Measurements from ENCODE around the gene SYT1.

The SYT1 gene

DNA sequence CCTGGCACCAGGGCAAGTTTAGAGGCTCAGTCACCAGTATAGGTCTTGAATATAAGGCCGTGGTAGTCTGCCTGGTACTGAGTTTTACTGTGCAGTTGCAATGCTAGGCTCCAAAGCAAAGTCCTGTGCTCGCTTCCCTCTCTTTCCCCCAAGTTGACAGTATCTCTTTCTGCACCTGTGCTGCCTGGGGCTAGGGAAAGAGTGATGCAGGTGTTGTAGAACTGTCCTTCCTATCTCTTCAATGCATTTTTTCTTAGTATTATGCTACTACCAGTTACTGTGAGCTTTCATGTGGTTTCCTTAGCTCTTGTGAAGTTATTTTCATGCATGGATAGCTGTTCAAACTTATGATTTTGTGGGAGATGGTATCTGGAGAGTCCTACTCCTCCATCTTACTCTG is 359.2 kb downstream of the SYT1 start:
- DNase-seq (ENCODE audit: low read depth): no peak

DNA sequence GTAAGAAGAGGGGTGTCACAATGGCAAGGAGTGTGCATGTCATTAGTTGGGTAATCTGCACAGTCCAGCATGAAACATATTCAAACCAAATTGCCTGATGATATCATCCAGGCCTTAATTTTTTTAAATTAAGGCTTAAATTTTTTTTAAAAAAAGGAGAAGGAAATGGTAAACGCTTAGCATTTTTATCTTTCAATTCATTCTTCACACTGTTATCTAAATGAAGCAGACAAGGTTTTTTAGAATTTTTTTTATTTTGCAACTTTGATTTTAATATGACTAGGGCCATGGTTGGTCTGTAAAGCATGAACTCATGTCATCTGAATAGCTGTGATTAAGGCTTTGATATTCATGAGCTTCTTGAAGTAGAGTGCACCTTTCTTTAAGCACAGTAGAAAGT is 362.5 kb downstream of the SYT1 start:
- no peak for DNase-seq (ENCODE audit: low read depth)

DNA sequence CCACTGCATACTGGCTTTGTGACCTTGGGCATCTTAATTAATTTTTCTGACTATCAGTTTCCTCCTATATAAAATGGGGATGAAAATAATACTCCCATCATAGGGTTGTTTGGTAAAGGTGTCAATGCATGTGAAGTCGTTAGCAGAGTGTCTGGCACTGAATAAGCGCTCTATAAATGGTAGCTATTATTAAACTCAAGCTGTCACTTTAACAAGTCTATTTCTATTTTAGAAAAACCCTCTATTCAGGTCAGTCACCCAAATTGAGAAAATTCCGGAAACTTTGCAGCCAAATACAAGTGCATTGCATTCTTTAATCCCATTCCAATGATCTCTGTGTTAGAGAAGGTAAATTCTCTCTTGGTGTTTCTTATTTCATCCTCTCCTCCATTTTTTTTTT is 363.1 kb downstream of the SYT1 start:
- no peak for DNase-seq (ENCODE audit: low read depth)

DNA sequence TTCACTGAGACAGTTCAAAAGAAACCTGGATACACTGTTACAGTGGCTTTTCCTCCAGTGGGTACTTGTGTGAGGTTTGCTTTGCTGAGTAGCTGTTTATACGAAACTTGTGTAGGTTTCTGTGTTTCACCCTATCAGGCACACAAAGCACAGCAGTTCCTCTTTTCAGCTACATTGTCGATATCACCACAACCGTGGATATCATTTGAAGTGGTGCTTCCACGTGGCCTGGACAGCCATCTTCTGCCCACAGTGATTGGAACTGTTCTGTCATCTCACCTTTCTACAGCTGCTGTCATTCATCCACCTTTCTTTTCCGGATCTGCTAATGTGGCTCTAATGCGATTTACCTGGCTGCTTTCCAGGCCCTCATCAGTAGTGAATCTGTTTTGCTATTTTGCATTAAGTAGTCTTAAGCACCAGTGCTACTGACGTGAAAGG is 368.8 kb downstream of the SYT1 start:
- DNase-seq (ENCODE audit: low read depth): no peak

DNA sequence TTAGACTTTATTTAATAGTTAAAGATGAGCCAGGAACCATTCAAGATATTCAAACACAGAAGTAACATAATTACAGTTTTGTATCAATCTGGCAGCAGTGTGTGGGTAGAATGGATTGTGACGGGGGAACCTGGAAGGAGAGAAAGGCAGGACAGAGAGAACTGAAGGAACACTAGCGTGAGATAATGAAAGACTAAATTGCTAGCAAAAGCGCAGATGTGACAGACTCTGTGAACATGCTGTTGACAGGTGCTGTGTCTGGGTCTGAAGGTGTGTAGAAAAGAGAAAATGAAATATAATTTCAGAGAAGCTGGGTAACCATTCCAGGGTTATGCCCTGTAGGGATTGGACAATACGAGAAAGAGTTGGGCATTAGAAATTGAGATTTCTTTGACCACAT is 372.3 kb downstream of the SYT1 start:
- no peak for DNase-seq (ENCODE audit: low read depth)

DNA sequence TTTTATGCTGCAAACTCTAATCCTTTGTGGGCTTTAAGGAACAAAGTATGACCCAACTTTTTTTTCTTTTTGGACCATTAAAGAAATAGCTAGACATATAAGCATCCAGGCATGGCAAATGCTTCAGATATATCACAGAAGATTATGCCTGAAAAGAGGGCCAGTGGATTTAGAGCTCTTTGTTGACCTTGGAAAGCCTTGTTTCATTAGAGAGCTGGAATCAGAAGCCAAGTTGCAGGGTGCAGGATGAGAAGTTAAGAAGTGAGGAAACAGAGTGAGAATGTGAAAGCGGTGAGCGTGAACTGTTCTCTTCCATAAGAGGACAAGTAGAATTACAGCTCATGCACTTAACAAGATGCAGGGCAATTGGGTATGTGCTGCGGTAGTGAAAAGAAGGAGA is 373.7 kb downstream of the SYT1 start:
- DNase-seq (ENCODE audit: low read depth): no peak

DNA sequence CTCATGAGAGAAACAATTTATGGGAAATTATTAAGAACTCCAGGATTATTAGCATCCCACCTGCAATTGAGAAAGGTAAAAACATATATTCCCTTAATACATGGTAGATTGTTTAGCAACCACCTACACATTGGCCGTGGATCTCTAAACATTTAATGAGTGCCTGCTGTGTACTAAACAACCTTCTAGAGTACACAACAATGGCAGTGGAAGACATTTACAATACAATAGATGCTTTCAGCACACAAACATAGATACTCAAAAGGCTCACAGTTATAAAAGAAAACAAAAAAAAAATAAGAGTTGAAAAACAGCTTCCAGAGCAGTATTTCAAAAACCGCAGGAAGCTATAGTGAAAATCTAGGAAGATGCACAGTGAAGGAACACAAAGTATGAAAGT is 382.9 kb downstream of the SYT1 start:
- no peak for DNase-seq (ENCODE audit: low read depth)

DNA sequence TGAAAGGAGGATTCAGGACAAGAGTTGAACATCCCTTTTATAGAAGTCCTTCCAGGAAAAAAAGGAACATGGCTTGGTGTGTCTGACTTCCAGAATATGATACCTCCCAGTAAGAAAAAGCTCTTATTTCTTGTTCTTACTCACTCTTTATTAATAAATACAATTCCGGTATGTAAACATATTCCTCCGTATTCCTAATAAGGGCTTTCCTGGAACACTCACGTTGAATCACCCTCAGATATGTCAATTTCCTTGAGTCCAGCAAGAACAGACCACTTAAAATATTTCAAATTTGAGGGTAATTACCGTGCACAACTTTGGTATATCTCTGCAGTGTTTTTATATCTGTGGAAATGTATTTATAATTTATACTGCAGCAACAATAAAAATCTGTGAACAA is 385.6 kb downstream of the SYT1 start:
- DNase-seq (ENCODE audit: low read depth): no peak

DNA sequence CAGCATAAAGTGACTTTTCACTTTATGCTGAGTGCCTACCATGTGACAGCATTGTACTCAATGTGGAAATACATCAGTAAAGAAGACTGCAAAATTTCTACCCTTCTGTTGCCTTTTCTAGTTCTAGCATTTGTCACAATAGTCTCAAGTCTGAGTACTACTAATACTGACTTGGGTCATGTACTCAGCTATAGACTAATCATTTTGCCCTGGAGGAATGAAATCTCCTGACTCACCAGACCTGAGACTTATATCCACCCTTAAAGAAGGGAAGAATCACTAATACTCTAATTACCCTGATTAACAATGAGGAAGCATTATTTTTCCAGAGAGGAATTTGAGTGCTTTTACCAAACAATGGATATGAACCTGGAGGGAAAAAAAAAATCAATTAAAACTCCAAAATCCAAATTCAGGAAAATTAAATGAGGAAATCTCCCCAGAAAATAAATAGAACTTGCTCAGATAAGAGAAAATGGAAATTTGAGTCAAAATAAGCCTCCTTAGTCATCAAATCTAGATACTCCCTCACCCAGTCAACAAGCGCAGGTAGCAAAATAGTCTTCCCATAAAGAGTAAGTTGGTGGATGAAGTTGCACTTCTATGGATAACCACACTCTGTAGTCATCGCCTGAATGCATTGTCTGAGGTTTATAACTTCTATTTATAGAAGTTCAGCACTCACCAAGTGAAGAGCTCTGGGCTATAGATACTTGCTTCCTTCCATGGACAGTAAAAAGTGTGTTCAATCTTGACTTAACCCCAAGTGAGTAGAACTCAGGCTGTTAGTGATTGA is 386.6 kb downstream of the SYT1 start:
- DNase-seq (ENCODE audit: low read depth): no peak

DNA sequence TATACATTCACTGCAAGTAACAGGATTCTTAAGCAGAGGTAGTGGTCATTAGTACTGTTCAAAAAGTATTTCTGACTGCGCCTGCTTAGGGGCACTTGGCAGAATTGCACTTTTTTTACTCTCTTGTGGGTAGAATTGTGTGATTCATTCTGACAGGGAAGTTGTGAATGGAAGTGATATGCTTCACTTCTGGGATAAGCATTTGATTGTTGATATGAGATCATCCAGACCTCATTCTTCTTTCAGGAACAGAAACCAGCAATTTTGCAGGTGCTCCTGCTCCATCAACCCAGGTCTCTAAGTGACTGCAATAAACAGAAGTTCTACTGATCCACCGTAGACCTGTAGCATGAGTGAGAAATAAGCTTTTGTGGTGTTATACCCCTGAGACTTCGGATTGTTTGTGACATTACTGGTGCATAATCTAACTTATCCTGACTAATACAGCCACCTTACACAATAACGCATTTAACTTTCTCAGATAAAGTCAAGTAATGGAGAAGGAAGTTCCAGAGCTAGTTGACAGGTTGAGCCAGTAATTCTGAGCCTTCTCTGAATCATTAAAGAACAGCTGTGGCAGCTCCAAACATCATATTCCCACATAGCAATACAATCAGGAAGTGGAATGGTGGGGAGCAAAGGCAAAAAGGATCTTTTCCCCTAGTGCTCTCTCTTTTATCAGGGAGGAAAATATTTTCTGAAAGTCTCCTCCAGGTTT is 387.9 kb downstream of the SYT1 start:
- no peak for DNase-seq (ENCODE audit: low read depth)

DNA sequence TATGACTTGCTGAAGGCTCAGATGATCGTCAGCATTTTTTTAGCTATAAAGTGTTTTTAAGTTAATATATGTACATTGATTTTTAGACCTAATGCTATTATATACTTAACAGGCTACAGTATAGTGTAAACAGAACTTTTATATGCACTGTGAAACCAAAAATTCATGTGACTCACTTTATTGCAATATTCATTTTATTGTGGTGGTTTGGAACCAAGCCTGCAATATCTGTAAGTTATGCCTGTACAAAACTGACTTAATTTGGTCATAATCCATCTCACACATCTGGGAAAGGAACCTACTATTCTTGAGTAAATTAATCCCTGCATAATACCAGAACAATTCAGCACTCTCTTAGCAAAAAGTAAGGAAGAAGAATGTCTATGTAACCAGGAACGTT is 390.7 kb downstream of the SYT1 start:
- DNase-seq (ENCODE audit: low read depth): no peak

DNA sequence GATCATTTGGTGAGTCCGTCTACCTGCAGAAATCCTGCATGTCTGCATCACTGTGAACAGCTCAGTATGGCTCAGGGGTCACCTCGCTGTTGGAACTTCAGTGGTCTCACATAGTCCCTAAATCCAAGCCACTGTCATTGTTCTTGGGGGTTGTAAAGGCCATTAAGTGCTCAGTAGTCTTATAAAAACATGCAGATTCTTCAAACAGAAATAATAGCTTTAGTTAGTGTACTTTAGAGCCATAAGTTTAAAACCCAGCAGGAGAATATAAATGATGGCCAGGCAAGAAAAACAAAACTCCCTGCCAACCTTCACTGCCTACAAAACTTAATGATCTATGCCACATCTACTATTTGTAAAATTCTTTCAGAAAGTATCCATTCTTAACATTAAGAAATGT is 396.3 kb downstream of the SYT1 start:
- DNase-seq (ENCODE audit: low read depth): no peak

DNA sequence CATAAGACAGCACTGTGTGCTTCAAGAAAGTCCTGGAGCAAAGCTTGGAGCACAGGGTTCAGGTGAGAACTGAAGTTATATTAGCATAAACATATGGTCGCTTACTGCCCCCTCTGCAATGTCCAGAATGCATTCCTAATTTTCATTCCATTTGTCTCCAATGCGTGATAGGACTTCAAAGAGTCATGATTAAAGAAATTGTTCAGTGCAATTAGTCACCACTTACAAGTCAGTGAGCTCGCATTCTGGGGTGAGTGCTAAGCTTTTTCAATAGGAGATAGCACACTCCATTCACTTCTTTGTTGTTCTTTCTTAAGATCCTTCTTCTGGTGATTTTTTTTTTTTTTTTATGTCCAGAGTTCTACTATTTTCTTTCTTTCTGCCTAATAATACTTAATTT is 398.4 kb downstream of the SYT1 start:
- DNase-seq (ENCODE audit: low read depth): no peak

DNA sequence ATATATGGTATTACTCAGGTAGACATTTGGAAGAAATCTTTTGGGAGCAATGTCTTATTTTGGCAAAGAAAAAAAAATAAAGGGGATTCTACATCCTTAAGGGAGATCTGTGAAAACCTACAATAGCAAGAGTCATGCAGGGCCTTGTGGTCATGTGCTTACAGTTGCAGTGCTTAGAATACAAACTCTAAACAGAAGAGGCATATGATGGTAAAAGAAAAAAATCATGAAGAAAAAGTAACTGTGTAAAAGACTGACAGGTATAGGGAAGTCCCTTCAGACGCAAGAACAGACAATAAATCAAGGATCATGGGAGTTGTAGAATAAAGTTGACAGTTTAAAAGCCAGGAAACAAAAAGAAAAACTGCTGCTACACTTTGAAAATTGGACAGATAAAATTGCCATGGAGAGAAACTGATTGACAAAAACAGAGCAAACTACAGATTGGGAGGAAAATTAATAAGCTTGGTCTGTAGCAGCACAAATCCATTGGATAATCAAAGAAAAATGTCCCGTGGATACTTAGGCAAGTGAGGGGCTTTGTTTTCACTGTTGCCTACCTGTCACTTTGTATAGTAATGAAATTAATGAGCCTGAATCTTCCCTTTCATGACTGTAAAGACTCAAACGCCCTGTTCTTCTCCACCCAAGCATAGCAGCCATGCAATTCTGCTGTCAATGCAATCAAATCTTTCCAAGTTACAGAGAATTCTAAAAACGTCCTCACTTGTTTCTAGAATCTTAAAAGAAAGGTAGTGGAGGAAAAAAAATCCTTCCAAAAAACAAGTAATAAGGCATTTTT is 402.0 kb downstream of the SYT1 start:
- no peak for DNase-seq (ENCODE audit: low read depth)

DNA sequence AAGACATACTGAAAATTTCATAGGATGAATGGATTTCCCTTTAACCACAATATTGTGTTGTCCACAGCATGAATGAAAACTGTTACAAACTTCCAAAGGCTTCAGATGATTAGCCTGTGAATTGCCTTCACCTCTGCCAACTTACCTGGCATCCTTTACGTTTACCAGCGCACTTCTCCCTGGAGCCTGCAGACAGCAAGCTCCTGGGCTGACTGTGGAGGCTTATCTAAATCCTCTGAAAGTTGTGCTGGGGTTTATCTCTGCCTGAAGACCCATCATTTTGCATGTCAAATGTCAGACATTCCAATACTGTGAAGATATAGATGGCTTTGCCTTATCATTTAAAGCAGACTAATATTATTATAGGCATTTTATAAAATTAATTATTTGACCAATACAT is 403.0 kb downstream of the SYT1 start:
- no peak for DNase-seq (ENCODE audit: low read depth)

DNA sequence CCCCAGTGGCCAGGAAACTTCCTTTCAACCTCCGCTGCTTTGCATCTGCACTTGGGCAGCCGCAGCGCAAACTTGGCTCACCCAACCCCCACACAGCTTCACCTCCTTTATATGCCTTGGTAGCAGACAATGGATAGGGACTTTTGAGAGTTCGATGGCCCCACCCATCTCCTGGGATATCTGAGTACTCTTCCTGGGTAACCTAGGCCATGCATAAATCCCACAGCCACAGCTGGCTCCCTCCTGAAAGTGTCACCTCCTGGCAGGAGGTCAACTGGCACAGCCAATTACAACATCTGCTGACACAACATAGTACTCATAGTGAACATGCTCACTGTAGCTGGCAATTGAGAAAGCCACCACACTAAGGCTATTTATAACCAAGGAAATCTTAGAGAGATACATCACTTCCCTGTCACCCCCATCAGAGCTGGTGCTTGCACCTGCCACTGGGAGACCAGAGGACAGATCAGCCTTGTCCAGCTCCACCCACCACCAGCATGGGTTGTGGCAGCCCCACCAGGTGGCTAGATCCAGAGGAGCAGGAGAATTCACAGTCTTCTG is 410.0 kb downstream of the SYT1 start:
- DNase-seq (ENCODE audit: low read depth): no peak

DNA sequence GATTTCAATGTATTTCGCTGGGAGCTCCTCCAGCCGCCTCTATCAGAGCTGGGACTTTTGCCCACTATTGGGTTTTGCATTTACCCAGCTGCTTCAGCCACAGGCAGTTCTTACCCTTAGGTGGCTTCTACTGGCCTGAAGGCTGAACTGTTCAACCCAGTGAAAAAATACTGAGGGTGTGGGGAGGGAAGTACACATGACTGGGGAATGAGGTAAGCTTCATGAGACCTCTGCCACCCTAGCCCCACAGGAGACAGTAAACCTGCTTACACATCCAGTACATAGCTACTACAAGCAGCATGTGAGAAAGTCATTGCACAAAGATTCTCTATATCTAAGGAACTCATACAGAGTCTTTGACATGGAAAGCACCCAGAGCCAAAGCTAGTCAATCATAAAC is 411.1 kb downstream of the SYT1 start:
- no peak for DNase-seq (ENCODE audit: low read depth)

DNA sequence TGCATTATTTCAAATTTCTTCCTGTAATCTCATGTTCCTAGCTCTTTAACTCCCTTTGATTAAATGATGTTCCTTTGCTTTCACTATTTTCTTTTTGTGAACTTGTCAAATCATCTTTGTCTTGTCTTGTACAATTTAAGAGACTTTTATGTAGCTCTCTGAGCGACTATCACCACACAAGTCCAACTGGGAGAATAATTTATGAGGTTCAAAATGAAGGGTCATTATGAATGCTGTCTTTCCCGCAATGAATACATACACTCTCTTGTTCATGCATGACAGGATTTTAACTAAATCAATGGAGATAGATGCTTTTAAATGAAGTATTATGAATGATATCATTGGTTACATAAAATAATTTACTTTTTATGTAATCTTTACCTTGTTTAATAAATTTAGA is 418.8 kb downstream of the SYT1 start:
- no peak for DNase-seq (ENCODE audit: low read depth)

DNA sequence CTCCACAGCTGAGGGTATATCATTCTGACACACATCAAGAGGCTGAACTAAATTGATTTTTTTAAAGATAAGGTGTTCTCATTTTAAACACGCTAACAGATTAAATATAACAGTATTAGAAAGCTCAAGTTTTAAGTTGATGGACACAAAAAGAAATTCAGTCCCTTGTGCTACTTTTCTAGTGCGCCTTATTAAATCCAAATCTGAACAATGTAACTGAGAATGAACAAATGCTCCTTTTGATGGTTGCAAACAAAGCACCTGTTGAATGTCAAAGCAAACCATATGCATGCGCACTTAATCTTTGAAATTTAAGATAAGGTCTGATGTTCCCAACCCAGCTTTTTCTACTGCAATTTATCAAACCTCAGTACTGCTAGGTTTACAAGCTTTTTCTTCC is 424.3 kb downstream of the SYT1 start:
- DNase-seq (ENCODE audit: low read depth): no peak

DNA sequence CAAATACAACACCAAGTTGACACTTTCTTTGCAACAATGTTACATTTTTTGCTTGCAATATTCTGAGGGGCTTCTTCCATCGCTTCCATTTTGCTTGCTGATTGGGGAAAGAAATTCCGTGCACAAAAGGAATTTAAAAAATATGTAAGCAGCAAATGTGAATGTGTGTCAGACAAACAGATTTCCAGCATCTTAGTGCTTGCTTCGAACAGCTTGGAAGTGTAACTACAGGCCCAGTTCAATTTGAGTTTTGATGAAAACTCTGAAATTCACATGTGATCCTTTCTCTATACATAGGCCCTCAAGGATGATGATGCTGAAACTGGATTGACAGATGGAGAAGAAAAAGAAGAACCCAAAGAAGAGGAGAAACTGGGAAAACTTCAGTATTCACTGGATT is 427.1 kb downstream of the SYT1 start:
- no peak for DNase-seq (ENCODE audit: low read depth)

DNA sequence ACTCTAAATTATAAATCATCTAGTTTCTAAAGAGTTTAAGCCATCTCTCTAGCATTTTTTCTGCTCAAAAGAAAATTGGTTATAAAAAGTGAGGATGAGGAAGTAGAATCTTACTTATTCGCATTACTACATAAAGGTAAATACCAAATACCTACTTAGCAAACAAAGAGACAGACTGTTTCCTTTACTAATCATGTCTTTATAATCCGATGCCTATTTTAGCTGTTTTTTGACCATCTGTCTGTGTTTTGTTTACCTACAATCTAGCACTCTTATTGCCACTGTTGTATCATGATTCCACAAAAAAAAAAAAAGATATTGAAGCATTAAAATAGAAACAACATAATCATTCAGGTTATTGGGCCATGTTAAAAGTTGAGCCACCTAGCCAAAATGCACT is 430.0 kb downstream of the SYT1 start:
- DNase-seq (ENCODE audit: low read depth): no peak

DNA sequence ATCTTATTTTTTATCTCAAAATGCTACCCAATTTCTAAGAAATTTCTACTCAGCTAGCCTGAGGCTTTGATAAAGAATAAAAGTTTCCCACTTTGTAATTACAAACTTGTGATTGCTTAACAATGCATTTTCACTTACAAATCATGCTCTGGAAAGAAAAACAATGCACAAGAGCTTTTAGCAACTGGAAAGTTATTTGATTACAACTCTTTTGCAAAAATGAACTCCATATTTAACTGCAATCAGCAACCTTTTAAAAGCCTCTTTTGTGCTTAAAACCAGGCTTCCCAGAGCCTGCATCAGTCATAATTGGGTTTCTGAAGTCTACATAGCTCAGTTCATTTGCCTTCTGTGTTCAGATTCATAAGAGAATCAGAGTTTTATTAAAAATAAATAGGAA is 431.0 kb downstream of the SYT1 start:
- DNase-seq (ENCODE audit: low read depth): no peak

DNA sequence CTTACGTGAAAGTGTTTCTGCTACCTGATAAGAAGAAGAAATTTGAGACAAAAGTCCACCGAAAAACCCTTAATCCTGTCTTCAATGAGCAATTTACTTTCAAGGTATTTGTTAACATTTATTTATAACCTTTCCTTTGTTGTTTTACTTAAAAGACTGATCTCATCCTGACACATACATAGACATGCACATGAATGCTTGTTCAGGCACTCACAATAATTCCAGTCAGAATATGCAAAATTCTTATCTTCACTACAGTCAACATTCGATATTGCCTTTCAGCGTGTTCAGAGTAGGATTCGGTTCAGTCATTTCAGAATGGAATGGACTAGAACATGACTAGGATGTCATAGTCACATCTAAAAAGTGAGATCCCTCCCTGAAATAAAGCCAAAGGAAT is 431.6 kb downstream of the SYT1 start:
- DNase-seq (ENCODE audit: low read depth): no peak

All from activated T-cell treated with anti-CD3 and anti-CD28 coated beads for 1 hour (primary cell).